PFSK-1 (cell line): ENCODE measurements around the gene B3GAT1.

Source experiments
- FOXP2 ChIP-seq: optimal IDR thresholded peaks from 2 replicates; pipeline ENCODE3; 2011; ENCODE audit warnings: borderline replicate concordance, control low read depth, inconsistent platforms; ENCODE audit not compliant: insufficient read depth; ENCODE audit errors: extremely low read length, extremely low read depth
- POLR2AphosphoS5 ChIP-seq: IDR thresholded peaks from 2 replicates; pipeline ENCODE4 v1.6.1; 2012; ENCODE audit warnings: low read depth, mild to moderate bottlenecking, control low read depth, low read length, moderate library complexity
- SIN3A ChIP-seq: IDR thresholded peaks from 2 replicates; pipeline ENCODE4 v1.6.1; 2012; ENCODE audit warnings: mild to moderate bottlenecking, low read length, moderate library complexity, borderline replicate concordance; ENCODE audit not compliant: insufficient read depth
- TAF1 ChIP-seq: IDR thresholded peaks from 2 replicates; pipeline ENCODE4 v1.6.1; 2012; ENCODE audit warnings: low read length, control low read depth, borderline replicate concordance; ENCODE audit not compliant: insufficient read depth
- TF ChIP-seq, protein P1 (sequence below), 2 experiments: IDR thresholded peaks; 2 replicates each; pipeline versions ENCODE4 v1.6.1 to v1.8.0; 2011 to 2012; ENCODE audit warnings: low read depth in 2 of 2, low read length in 2 of 2, control low read depth in 1 of 2, inconsistent platforms in 1 of 2, mild to moderate bottlenecking in 1 of 2, moderate library complexity in 1 of 2; ENCODE audit not compliant: insufficient read depth in 1 of 2

B3GAT1 gene

GRCh38 chr11:134355656-134356055 is 56.4 kb downstream of the B3GAT1 start:
- TF ChIP-seq SIN3A: no peak
- TF ChIP-seq, protein P1, sequence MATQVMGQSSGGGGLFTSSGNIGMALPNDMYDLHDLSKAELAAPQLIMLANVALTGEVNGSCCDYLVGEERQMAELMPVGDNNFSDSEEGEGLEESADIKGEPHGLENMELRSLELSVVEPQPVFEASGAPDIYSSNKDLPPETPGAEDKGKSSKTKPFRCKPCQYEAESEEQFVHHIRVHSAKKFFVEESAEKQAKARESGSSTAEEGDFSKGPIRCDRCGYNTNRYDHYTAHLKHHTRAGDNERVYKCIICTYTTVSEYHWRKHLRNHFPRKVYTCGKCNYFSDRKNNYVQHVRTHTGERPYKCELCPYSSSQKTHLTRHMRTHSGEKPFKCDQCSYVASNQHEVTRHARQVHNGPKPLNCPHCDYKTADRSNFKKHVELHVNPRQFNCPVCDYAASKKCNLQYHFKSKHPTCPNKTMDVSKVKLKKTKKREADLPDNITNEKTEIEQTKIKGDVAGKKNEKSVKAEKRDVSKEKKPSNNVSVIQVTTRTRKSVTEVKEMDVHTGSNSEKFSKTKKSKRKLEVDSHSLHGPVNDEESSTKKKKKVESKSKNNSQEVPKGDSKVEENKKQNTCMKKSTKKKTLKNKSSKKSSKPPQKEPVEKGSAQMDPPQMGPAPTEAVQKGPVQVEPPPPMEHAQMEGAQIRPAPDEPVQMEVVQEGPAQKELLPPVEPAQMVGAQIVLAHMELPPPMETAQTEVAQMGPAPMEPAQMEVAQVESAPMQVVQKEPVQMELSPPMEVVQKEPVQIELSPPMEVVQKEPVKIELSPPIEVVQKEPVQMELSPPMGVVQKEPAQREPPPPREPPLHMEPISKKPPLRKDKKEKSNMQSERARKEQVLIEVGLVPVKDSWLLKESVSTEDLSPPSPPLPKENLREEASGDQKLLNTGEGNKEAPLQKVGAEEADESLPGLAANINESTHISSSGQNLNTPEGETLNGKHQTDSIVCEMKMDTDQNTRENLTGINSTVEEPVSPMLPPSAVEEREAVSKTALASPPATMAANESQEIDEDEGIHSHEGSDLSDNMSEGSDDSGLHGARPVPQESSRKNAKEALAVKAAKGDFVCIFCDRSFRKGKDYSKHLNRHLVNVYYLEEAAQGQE (IDR thresholded peaks at IDR 0.05; ENCODE audit: insufficient read depth in 1 of 2, low read depth in 2 of 2, low read length in 2 of 2): no peak
- TF ChIP-seq FOXP2: no peak
- no peak for TF ChIP-seq TAF1
- no peak for TF ChIP-seq POLR2AphosphoS5

DNA sequence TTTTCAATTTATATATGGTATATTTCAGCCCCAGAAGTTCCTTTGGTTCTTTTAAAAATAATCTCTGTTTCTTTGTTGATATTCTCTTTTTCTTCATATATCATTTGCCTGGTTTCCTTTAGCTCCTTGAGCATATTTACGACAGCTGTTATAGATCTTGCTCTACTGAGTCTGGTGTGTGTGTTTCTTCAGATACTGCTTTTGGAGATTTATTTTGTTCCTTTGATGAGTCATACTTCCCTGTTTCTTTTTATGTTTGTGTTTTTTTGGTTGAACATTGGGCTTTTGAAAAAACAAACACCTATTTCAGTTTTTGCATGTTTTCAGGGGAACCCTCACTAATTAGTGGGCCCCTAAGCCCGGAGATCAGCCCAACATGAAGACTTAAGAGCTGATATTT is 56.9 kb downstream of the B3GAT1 start:
- no peak for TF ChIP-seq FOXP2
- TF ChIP-seq TAF1: no peak
- TF ChIP-seq POLR2AphosphoS5: no peak
- TF ChIP-seq, protein P1 (IDR thresholded peaks at IDR 0.05; ENCODE audit: insufficient read depth in 1 of 2, low read depth in 2 of 2, low read length in 2 of 2): no peak
- no peak for TF ChIP-seq SIN3A

- TF ChIP-seq POLR2AphosphoS5: no peak
- no peak for TF ChIP-seq TAF1
- TF ChIP-seq, protein P1 (IDR thresholded peaks at IDR 0.05; ENCODE audit: insufficient read depth in 1 of 2, low read depth in 2 of 2, low read length in 2 of 2): no peak
- TF ChIP-seq FOXP2: no peak
- TF ChIP-seq SIN3A: no peak
Measured at GRCh38 chr11:134352111-134352510, 59.9 kb downstream of the B3GAT1 start.

DNA sequence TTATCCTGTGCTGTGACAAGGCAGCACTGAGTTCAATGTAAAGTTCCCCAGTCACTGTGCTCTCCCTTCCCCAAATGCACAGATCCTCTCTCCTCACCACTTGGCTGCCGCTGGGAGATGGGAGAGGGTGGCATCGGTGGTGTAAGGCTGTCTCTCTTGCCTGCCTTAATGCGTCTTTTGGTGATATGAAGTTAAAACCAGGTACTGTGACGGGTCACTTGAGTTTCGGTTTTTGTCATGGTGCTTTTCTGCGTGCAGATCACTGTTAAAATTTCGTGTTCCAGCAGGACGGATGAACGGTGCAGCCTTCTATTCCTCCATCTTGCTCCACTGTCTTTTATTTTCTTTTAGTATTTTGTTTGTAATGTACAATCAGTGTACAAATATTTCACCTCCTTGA is 61.7 kb downstream of the B3GAT1 start:
- TF ChIP-seq, protein P1 (IDR thresholded peaks at IDR 0.05; ENCODE audit: insufficient read depth in 1 of 2, low read depth in 2 of 2, low read length in 2 of 2): no peak
- no peak for TF ChIP-seq TAF1
- no peak for TF ChIP-seq POLR2AphosphoS5
- TF ChIP-seq FOXP2: no peak

DNA sequence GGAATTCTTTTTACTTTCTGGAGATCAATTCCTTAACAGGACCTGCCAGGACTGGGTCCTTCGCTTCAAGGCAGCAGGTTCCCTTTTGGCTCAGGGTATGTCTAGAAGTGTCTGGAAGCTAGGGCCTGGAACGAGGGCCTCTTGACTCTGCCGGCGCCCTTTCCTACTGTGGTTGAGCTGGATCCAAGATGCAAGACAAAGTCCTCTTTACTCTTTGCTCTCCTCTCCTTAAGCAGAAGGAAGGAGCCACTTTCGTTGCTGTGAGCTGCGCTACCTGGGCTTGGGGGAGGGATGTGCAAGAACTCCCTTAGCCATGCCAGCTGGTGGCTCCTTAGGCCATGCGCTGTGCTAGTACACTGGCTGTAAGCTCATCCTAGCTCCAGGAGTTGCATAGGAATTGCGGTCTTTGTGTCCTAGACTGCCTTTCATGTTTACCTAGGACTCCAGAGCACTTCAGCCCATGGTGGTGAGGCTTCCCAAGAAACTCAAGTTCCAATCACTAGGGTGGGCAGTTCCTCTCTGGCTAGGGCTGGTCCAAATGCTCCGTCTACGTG is 62.2 kb downstream of the B3GAT1 start:
- TF ChIP-seq POLR2AphosphoS5: no peak
- TF ChIP-seq, protein P1 (IDR thresholded peaks at IDR 0.05; ENCODE audit: insufficient read depth in 1 of 2, low read depth in 2 of 2, low read length in 2 of 2): no peak
- no peak for TF ChIP-seq FOXP2
- TF ChIP-seq SIN3A: no peak
- TF ChIP-seq TAF1: no peak
